ENCODE measurements around the gene PPP1R27.

The PPP1R27 gene

GRCh38 chr17:81812571-81813370 lies 22.1 kb downstream of the PPP1R27 start:
- Mint-ChIP-seq H3K36me3 (ENCODE audit: low read depth) (no peaks in the 10 kb centered on the region), H3K9me3 (no peaks in the 10 kb centered on the region), H3K27me3 (ENCODE audit: low read depth) (peaks cover 12% of the 10 kb centered on the region), H3K27ac (no peak overlapping the region), H3K4me1 (ENCODE audit: low read depth) (no peaks in the 10 kb centered on the region), H3K4me3 (no peak overlapping the region)
- no peak for DNase-seq (ENCODE audit: low spot score)

GRCh38 chr17:81811705-81812570 lies 22.9 kb downstream of the PPP1R27 start:
- Mint-ChIP-seq H3K4me1 (ENCODE audit: low read depth) (no peaks in the 10 kb centered on the region), H3K27me3 (ENCODE audit: low read depth) (peaks cover 8% of the 10 kb centered on the region), H3K4me3 (no peak overlapping the region), H3K9me3 (no peaks in the 10 kb centered on the region), H3K27ac (no peak overlapping the region), H3K36me3 (ENCODE audit: low read depth) (no peaks in the 10 kb centered on the region)
- DNase-seq (ENCODE audit: low spot score): no peak

- Mint-ChIP-seq H3K4me1 (ENCODE audit: low read depth) (no peaks in the 10 kb centered on the region), H3K36me3 (ENCODE audit: low read depth) (no peaks in the 10 kb centered on the region), H3K9me3 (no peaks in the 10 kb centered on the region), H3K27ac (no peak overlapping the region), H3K4me3 (no peak overlapping the region), H3K27me3 (ENCODE audit: low read depth) (peaks cover 3% of the 10 kb centered on the region)
- no peak for DNase-seq (ENCODE audit: low spot score)
These were observed 23.8 kb downstream of the PPP1R27 start for GRCh38 chr17:81810892-81811704.

- H3K9me3 Mint-ChIP-seq: no peaks in the 10 kb centered on the region
- no peak overlapping the region for H3K27ac Mint-ChIP-seq
- no peaks in the 10 kb centered on the region for H3K4me1 Mint-ChIP-seq (ENCODE audit: low read depth)
- H3K27me3 Mint-ChIP-seq (ENCODE audit: low read depth): peaks cover 2% of the 10 kb centered on the region
- DNase-seq (ENCODE audit: low spot score): no peak
- H3K4me3 Mint-ChIP-seq: no peak overlapping the region
- no peaks in the 10 kb centered on the region for H3K36me3 Mint-ChIP-seq (ENCODE audit: low read depth)
These were observed 24.4 kb downstream of the PPP1R27 start for GRCh38 chr17:81810476-81810875.

GRCh38 chr17:81809556-81809998 lies 25.3 kb downstream of the PPP1R27 start:
- DNase-seq (ENCODE audit: low spot score): no peak
- Mint-ChIP-seq H3K9me3 (no peaks in the 10 kb centered on the region), H3K27ac (no peak overlapping the region), H3K27me3 (ENCODE audit: low read depth) (peaks cover 5% of the 10 kb centered on the region), H3K4me3 (no peak overlapping the region), H3K4me1 (ENCODE audit: low read depth) (no peaks in the 10 kb centered on the region), H3K36me3 (ENCODE audit: low read depth) (no peaks in the 10 kb centered on the region)

GRCh38 chr17:81808778-81809555 lies 25.9 kb downstream of the PPP1R27 start:
- no peak for DNase-seq (ENCODE audit: low spot score)
- Mint-ChIP-seq H3K27ac (no peak overlapping the region), H3K9me3 (no peaks in the 10 kb centered on the region), H3K36me3 (ENCODE audit: low read depth) (no peaks in the 10 kb centered on the region), H3K4me1 (ENCODE audit: low read depth) (no peaks in the 10 kb centered on the region), H3K4me3 (no peak overlapping the region), H3K27me3 (ENCODE audit: low read depth) (peaks cover 5% of the 10 kb centered on the region)

GRCh38 chr17:81807839-81808238 lies 27.0 kb downstream of the PPP1R27 start:
- no peak for DNase-seq (ENCODE audit: low spot score)
- Mint-ChIP-seq H3K9me3 (no peaks in the 10 kb centered on the region), H3K27me3 (ENCODE audit: low read depth) (peaks cover 12% of the 10 kb centered on the region), H3K36me3 (ENCODE audit: low read depth) (no peaks in the 10 kb centered on the region), H3K27ac (no peak overlapping the region), H3K4me1 (ENCODE audit: low read depth) (no peaks in the 10 kb centered on the region), H3K4me3 (no peak overlapping the region)

- H3K36me3 Mint-ChIP-seq (ENCODE audit: low read depth): no peaks in the 10 kb centered on the region
- no peak for DNase-seq (ENCODE audit: low spot score)
- H3K4me1 Mint-ChIP-seq (ENCODE audit: low read depth): no peaks in the 10 kb centered on the region
- H3K27ac Mint-ChIP-seq: no peak overlapping the region
- H3K9me3 Mint-ChIP-seq: no peaks in the 10 kb centered on the region
- H3K4me3 Mint-ChIP-seq: no peak overlapping the region
- H3K27me3 Mint-ChIP-seq (ENCODE audit: low read depth): peaks cover 18% of the 10 kb centered on the region
These were observed 27.6 kb downstream of the PPP1R27 start for GRCh38 chr17:81807210-81807719.

- no peak for DNase-seq (ENCODE audit: low spot score)
- Mint-ChIP-seq H3K36me3 (ENCODE audit: low read depth) (no peaks in the 10 kb centered on the region), H3K27me3 (ENCODE audit: low read depth) (peaks cover 24% of the 10 kb centered on the region), H3K9me3 (no peaks in the 10 kb centered on the region), H3K27ac (no peak overlapping the region), H3K4me1 (ENCODE audit: low read depth) (no peaks in the 10 kb centered on the region), H3K4me3 (no peak overlapping the region)
These were observed 28.2 kb downstream of the PPP1R27 start for GRCh38 chr17:81806461-81807209.

- Mint-ChIP-seq H3K27ac (no peak overlapping the region), H3K9me3 (no peaks in the 10 kb centered on the region), H3K4me1 (ENCODE audit: low read depth) (no peaks in the 10 kb centered on the region), H3K4me3 (no peak overlapping the region), H3K36me3 (ENCODE audit: low read depth) (no peaks in the 10 kb centered on the region), H3K27me3 (ENCODE audit: low read depth) (peaks cover 30% of the 10 kb centered on the region)
- no peak for DNase-seq (ENCODE audit: low spot score)
These were observed 29.0 kb downstream of the PPP1R27 start for GRCh38 chr17:81805707-81806460.

GRCh38 chr17:81804559-81805399 lies 30.1 kb downstream of the PPP1R27 start:
- no peaks in the 10 kb centered on the region for H3K36me3 Mint-ChIP-seq (ENCODE audit: low read depth)
- no peaks in the 10 kb centered on the region for H3K4me1 Mint-ChIP-seq (ENCODE audit: low read depth)
- no peak overlapping the region for H3K27ac Mint-ChIP-seq
- H3K27me3 Mint-ChIP-seq (ENCODE audit: low read depth): peaks cover 34% of the 10 kb centered on the region
- DNase-seq (ENCODE audit: low spot score): no peak
- H3K9me3 Mint-ChIP-seq: no peaks in the 10 kb centered on the region
- H3K4me3 Mint-ChIP-seq: no peak overlapping the region
